Trophoblast cell (in vitro differentiated cells and primary cell): Measurements from ENCODE around the gene ACHE.
A peak's percentile ranks its signal among the peaks of the same experiment; 100 is the strongest.

ENCODE experiments used
- DNase-seq, 2 donors: peaks; one replicate each; pipeline ENCODE4 v3.0.0-alpha.2; 2016
- H2AFZ ChIP-seq: 2 replicates; pipeline ENCODE4 v1.6.1; 2013; ENCODE audit warnings: low read length, moderate library complexity, mild to moderate bottlenecking; ENCODE audit not compliant: insufficient read depth, poor library complexity
- H2AK5ac ChIP-seq: 2 replicates; pipeline ENCODE4 v1.6.1; 2013; ENCODE audit warnings: mild to moderate bottlenecking, low read length
- H2BK120ac ChIP-seq: 2 replicates; pipeline ENCODE4 v1.6.1; 2013; ENCODE audit warnings: low read length, mild to moderate bottlenecking, moderate library complexity; ENCODE audit not compliant: insufficient read depth, poor library complexity
- H2BK12ac ChIP-seq: 2 replicates; pipeline ENCODE4 v1.6.1; 2013; ENCODE audit warnings: mild to moderate bottlenecking, low read length, moderate library complexity
- H2BK5ac ChIP-seq: 2 replicates; pipeline ENCODE4 v1.6.1; 2013; ENCODE audit warnings: low read length, low read depth, moderate library complexity, mild to moderate bottlenecking; ENCODE audit not compliant: poor library complexity
- H3K14ac ChIP-seq: 2 replicates; pipeline ENCODE4 v1.6.1; 2013; ENCODE audit warnings: mild to moderate bottlenecking, low read length
- H3K18ac ChIP-seq: 2 replicates; pipeline ENCODE4 v1.6.1; 2013; ENCODE audit warnings: mild to moderate bottlenecking, low read length
- H3K23ac ChIP-seq: 2 replicates; pipeline ENCODE4 v1.6.1; 2013; ENCODE audit warnings: low read length
- H3K27ac ChIP-seq: 2 replicates; pipeline ENCODE4 v1.5.1; 2013; ENCODE audit warnings: low read depth, mild to moderate bottlenecking, inconsistent platforms, low read length, moderate library complexity
- H3K27me3 ChIP-seq: 2 replicates; pipeline ENCODE4 v1.6.1; 2013; ENCODE audit warnings: inconsistent platforms, mild to moderate bottlenecking, low read length, moderate library complexity; ENCODE audit not compliant: insufficient read depth
- H3K36me3 ChIP-seq, 2 experiments: 1 replicate in 1 of 2; 2 replicates in 1 of 2; pipeline ENCODE4 v1.6.1; 2013; ENCODE audit warnings: low read length in 2 of 2, mild to moderate bottlenecking in 2 of 2, moderate library complexity in 1 of 2; ENCODE audit not compliant: insufficient read depth in 2 of 2, control insufficient read depth in 1 of 2
- H3K4ac ChIP-seq: 2 replicates; pipeline ENCODE4 v1.6.1; 2013; ENCODE audit warnings: low read depth, mild to moderate bottlenecking, low read length, moderate library complexity
- H3K4me1 ChIP-seq, 2 experiments: 1 replicate in 1 of 2; 2 replicates in 1 of 2; pipeline ENCODE4 v1.6.1; 2013; ENCODE audit warnings: low read length in 2 of 2, mild to moderate bottlenecking in 2 of 2, moderate library complexity in 1 of 2; ENCODE audit not compliant: insufficient read depth in 2 of 2, control insufficient read depth in 1 of 2
- H3K4me2 ChIP-seq: 2 replicates; pipeline ENCODE4 v1.6.1; 2013; ENCODE audit warnings: inconsistent platforms, mild to moderate bottlenecking, low read length, moderate library complexity
- H3K4me3 ChIP-seq: 2 replicates; pipeline ENCODE4 v1.5.1; 2013; ENCODE audit warnings: mild to moderate bottlenecking, low read depth, low read length, inconsistent platforms
- H3K79me1 ChIP-seq: one replicate; pipeline ENCODE4 v1.6.1; 2013; ENCODE audit warnings: low read length
- H3K79me2 ChIP-seq: 2 replicates; pipeline ENCODE4 v1.6.1; 2013; ENCODE audit warnings: low read length, mild to moderate bottlenecking; ENCODE audit not compliant: control insufficient read depth, insufficient read depth, poor library complexity
- H3K9ac ChIP-seq: 2 replicates; pipeline ENCODE4 v1.6.1; 2013; ENCODE audit warnings: mild to moderate bottlenecking, low read length
- H3K9me3 ChIP-seq: 2 replicates; pipeline ENCODE4 v1.6.1; 2013; ENCODE audit warnings: low read depth, mild to moderate bottlenecking, control low read depth, inconsistent platforms, low read length; ENCODE audit not compliant: insufficient read depth
- H4K12ac ChIP-seq: 2 replicates; pipeline ENCODE4 v1.6.1; 2013; ENCODE audit warnings: low read depth, mild to moderate bottlenecking, low read length, moderate library complexity
- H4K8ac ChIP-seq: 2 replicates; pipeline ENCODE4 v1.6.1; 2013; ENCODE audit warnings: low read depth, mild to moderate bottlenecking, low read length, moderate library complexity
- H4K91ac ChIP-seq: one replicate; pipeline ENCODE4 v1.6.1; 2013; ENCODE audit warnings: low read depth, mild to moderate bottlenecking, low read length, moderate library complexity
- WGBS: extraction: QIAGEN DNeasy Blood & Tissue Kit; methylation state at CpG from one replicate; pipeline ENCODE4 v1.1.7; 2013; ENCODE audit warnings: missing lambda C conversion rate; ENCODE audit not compliant: insufficient read length, insufficient coverage; ENCODE audit errors: extremely low coverage; 5-methylcytosine and 5-hydroxymethylcytosine counted together

ACHE gene

GRCh38 chr7:100866729-100867039, 29.0 kb downstream of the ACHE start:
- no peak overlapping the region for H3K4me3 ChIP-seq
- H3K4me1 ChIP-seq, result peaks cover 10 to 12% of the 10 kb centered on the region in 2 experiments
- H3K18ac ChIP-seq, result peak overlapping the region; percentile 90
- peak overlapping the region; percentile 100 for H4K91ac ChIP-seq
- no peak for DNase-seq
- H3K9me3 ChIP-seq, result peaks cover 1% of the 10 kb centered on the region
- peak overlapping the region; percentile 90 for H2BK120ac ChIP-seq
- H2BK5ac ChIP-seq, result peak overlapping the region; percentile 100
- H3K4me2 ChIP-seq, result peak overlapping the region; percentile 84
- peak overlapping the region; percentile 37 for H3K27ac ChIP-seq
- no CpG with 5 or more reads among the region's 5 CpGs for WGBS
- peak overlapping the region; percentile 2 for H3K9ac ChIP-seq
- peak overlapping the region; percentile 89 for H3K14ac ChIP-seq
- no peak overlapping the region for H3K23ac ChIP-seq
- peak overlapping the region; percentile 85 for H2AFZ ChIP-seq
- H3K4ac ChIP-seq, result peak overlapping the region; percentile 97
- peaks cover 35 to 39% of the 10 kb centered on the region in 2 experiments for H3K36me3 ChIP-seq
- H4K8ac ChIP-seq, result peak overlapping the region; percentile 97
- H4K12ac ChIP-seq, result peak overlapping the region; percentile 100
- peaks cover 22% of the 10 kb centered on the region for H3K79me1 ChIP-seq
- peak overlapping the region; percentile 99 for H2AK5ac ChIP-seq
- H3K27me3 ChIP-seq, result no peaks in the 10 kb centered on the region
- H2BK12ac ChIP-seq, result peak overlapping the region; percentile 92
- H3K79me2 ChIP-seq, result peaks cover 25% of the 10 kb centered on the region

GRCh38 chr7:100865938-100866728, 29.6 kb downstream of the ACHE start:
- H2AK5ac ChIP-seq, result peak overlapping the region; percentile 99
- H4K12ac ChIP-seq, result peak overlapping the region; percentile 100
- H3K9ac ChIP-seq, result peak overlapping the region; percentile 2
- H2BK5ac ChIP-seq, result peak overlapping the region; percentile 100
- H3K18ac ChIP-seq, result peak overlapping the region; percentile 90
- peak overlapping the region; percentile 97 for H3K4ac ChIP-seq
- WGBS, result no CpG with 5 or more reads among the region's 46 CpGs
- H3K14ac ChIP-seq, result peak overlapping the region; percentile 89
- no peak overlapping the region for H3K4me2 ChIP-seq
- no peak overlapping the region for H3K23ac ChIP-seq
- peak overlapping the region; percentile 90 for H2BK120ac ChIP-seq
- peaks cover 35 to 39% of the 10 kb centered on the region in 2 experiments for H3K36me3 ChIP-seq
- peak overlapping the region; percentile 97 for H4K8ac ChIP-seq
- H2BK12ac ChIP-seq, result peak overlapping the region; percentile 92
- H3K9me3 ChIP-seq, result peaks cover 1% of the 10 kb centered on the region
- DNase-seq, result no peak
- peak overlapping the region; percentile 85 for H2AFZ ChIP-seq
- H3K79me2 ChIP-seq, result peaks cover 25% of the 10 kb centered on the region
- H3K79me1 ChIP-seq, result peaks cover 22% of the 10 kb centered on the region
- H3K4me1 ChIP-seq, result peaks cover 10 to 12% of the 10 kb centered on the region in 2 experiments
- H3K27ac ChIP-seq, result no peak overlapping the region
- no peak overlapping the region for H3K4me3 ChIP-seq
- no peaks in the 10 kb centered on the region for H3K27me3 ChIP-seq
- H4K91ac ChIP-seq, result peak overlapping the region; percentile 100

- Histone ChIP-seq H4K91ac (no peak overlapping the region), H3K4me1 (peaks cover 10 to 12% of the 10 kb centered on the region in 2 experiments), H4K12ac (no peak overlapping the region), H2AFZ (no peak overlapping the region), H3K79me2 (peaks cover 25% of the 10 kb centered on the region), H3K4me2 (no peak overlapping the region), H3K27me3 (no peaks in the 10 kb centered on the region), H3K9me3 (peaks cover 1% of the 10 kb centered on the region), H3K79me1 (peaks cover 22% of the 10 kb centered on the region), H3K18ac (no peak overlapping the region), H3K14ac (no peak overlapping the region), H3K23ac (no peak overlapping the region), H3K36me3 (peaks cover 35 to 40% of the 10 kb centered on the region in 2 experiments), H2BK5ac (no peak overlapping the region), H3K27ac (no peak overlapping the region), H3K9ac (no peak overlapping the region), H3K4me3 (no peak overlapping the region), H3K4ac (no peak overlapping the region), H2AK5ac (peak overlapping the region; percentile 19), H4K8ac (no peak overlapping the region), H2BK12ac (no peak overlapping the region), H2BK120ac (no peak overlapping the region)
- DNase-seq, result peak; percentile 94 to 97
- WGBS, result no CpG with 5 or more reads among the region's 17 CpGs
Observed at GRCh38 chr7:100865372-100865911, 30.2 kb downstream of the ACHE start.

GRCh38 chr7:100864263-100864845, 31.3 kb downstream of the ACHE start:
- Histone ChIP-seq H3K9me3 (peaks cover 1% of the 10 kb centered on the region), H2BK12ac (no peak overlapping the region), H3K79me1 (peaks cover 22% of the 10 kb centered on the region), H3K4me2 (no peak overlapping the region), H3K27me3 (no peaks in the 10 kb centered on the region), H3K9ac (no peak overlapping the region), H4K8ac (no peak overlapping the region), H2AFZ (no peak overlapping the region), H3K18ac (no peak overlapping the region), H3K4me1 (peaks cover 10 to 12% of the 10 kb centered on the region in 2 experiments), H3K27ac (no peak overlapping the region), H3K23ac (no peak overlapping the region), H3K4me3 (no peak overlapping the region), H4K12ac (no peak overlapping the region), H4K91ac (no peak overlapping the region), H2BK120ac (no peak overlapping the region), H3K4ac (no peak overlapping the region), H3K36me3 (peaks cover 36 to 41% of the 10 kb centered on the region in 2 experiments), H2AK5ac (no peak overlapping the region), H3K14ac (no peak overlapping the region), H2BK5ac (no peak overlapping the region), H3K79me2 (peaks cover 25% of the 10 kb centered on the region)
- no CpG with 5 or more reads among the region's 12 CpGs for WGBS
- no peak for DNase-seq
